Activated CD8-positive, alpha-beta T cell treated with anti-CD3 and anti-CD28 coated beads, Interleukin-2, amount 10 ng/mL, durations not matched to agents 7 days and 5 days (primary cell): Measurements from ENCODE around the gene PRRC2A. TPM values are rescaled to one million over a fixed set of nuclear protein-coding genes. Genes with fewer than 3 reads are reported as not detected.
A peak's percentile ranks its signal among the peaks of the same experiment; 100 is the strongest.

ENCODE experiments used
- ATAC-seq: fragments of 150-1000 bp; cut with Tn5 transposase; one replicate; pipeline ENCODE4 v1.10.0; 2021; ENCODE audit warnings: moderate library complexity
- CTCF ChIA-PET: fragments of 350-600 bp; sonication (Branson Sonifier 250); formaldehyde crosslinking; loops from one replicate; lab custom pipeline; 2021; ENCODE audit warnings: antibody characterized with exemption; lab: Charles Lee
- POLR2A ChIA-PET: fragments of 350-600 bp; sonication (Branson Sonifier 250); formaldehyde crosslinking; loops from one replicate; lab custom pipeline; 2021; ENCODE audit warnings: antibody characterized with exemption; lab: Charles Lee
- DNase-seq: peaks from one replicate; pipeline ENCODE4 v3.0.0-alpha.2; 2020
- H3K27ac Mint-ChIP-seq: one replicate; pipeline ENCODE4 v1.8.0; 2021; ENCODE audit warnings: mild to moderate bottlenecking, mixed read lengths
- H3K27me3 Mint-ChIP-seq: one replicate; pipeline ENCODE4 v1.8.0; 2021; ENCODE audit warnings: low read depth, mixed read lengths
- H3K36me3 Mint-ChIP-seq: one replicate; pipeline ENCODE4 v1.8.0; 2021; ENCODE audit warnings: low read depth, mixed read lengths
- H3K4me1 Mint-ChIP-seq: one replicate; pipeline ENCODE4 v1.8.0; 2021; ENCODE audit warnings: low read depth, mixed read lengths
- H3K4me3 Mint-ChIP-seq: one replicate; pipeline ENCODE4 v1.8.0; 2021; ENCODE audit warnings: mild to moderate bottlenecking, mixed read lengths
- H3K9me3 Mint-ChIP-seq: one replicate; pipeline ENCODE4 v1.8.0; 2022; ENCODE audit warnings: mixed read lengths; ENCODE audit not compliant: insufficient read depth
- total RNA-seq, 2 experiments: library from RNA; stranded (reverse); gene quantifications; one replicate each; pipeline ENCODE4 v1.2.3, GENCODE V29; 2021

PRRC2A gene
- 100 to 1,000 TPM; 260 to 279 TPM for total RNA-seq

DNA sequence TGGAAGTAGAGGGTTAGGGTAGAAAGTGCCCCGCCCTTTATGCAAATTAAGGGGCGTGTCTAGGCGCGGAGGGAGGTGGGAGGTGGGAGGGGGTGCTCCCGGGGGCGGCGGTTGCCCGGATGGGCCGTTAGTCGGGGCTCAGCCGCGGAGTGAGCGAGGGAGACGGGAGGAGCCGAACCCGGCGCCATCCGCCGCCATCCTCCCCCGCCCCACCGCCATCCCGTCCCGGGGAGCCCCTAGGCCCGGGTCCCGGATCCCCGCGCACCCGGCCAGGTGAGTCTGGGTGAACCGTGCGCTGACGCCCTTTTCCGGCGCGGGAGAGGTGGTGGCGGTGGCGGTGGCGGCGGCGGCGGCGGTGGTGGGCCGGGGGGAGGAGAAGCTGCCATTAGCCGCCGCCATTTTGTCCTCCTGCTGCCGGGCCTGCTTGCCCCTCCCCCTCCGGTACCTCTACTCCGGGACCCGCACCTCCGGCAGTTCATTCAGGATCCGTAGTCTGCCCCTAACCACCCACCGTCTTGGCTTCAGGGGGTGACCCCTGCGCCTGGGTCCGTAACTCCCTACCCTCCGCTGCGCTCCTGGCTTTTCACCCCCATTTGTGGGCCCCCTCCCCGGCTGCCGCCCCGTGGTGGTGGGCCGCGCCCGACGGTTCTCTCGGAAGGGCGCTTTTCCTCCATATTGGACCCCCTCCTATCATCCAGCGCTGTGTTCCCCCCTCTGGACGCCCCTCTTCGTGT is at the start of gene PRRC2A:
Gene PRRC2A (plus strand): TSS at position 130 of the 734 bp plus-strand sequence. CDS start 2,075 bp downstream, outside the sequence.
- no peak for ATAC-seq
- peaks cover 45% of the 10 kb centered on the region for H3K4me1 Mint-ChIP-seq
- H3K36me3 Mint-ChIP-seq: peaks cover 67% of the 10 kb centered on the region

GRCh38 chr6:31572041-31572911 is 48.2 kb upstream of the PRRC2A start, which contains the start of gene LTA:
Gene LTA, plus strand, starts transcription at chr6:31572289. Its CDS starts 454 bp downstream, at chr6:31572743.
- peaks cover 23% of the 10 kb centered on the region for H3K36me3 Mint-ChIP-seq
- CTCF ChIA-PET: interaction anchor here (1.6 to 24.1 kb wide), 7 partner anchors 6 to 26 kb away, joined by 6 to 928 read pairs (median 73); partner anchors contain the start of genes ATP6V1G2, DDX39B, LST1 and LTB

More for the DNA sequence above, at the start of gene PRRC2A:
- H3K9me3 Mint-ChIP-seq: no peaks in the 10 kb centered on the region
- ChIA-PET POLR2A (interaction anchor here (0.6 to 3.6 kb wide), 10 partner anchors 31 to 212 kb away, joined by 3 to 29 read pairs (median 4); partner anchors contain the start of genes BAG6, CSNK2B, GPANK1 and LTB), CTCF (interaction anchor here (0.6 to 12.5 kb wide), 7 partner anchors 13 to 118 kb away, joined by 3 to 130 read pairs (median 3); partner anchors contain the start of genes ATP6V1G2, NCR3 and NFKBIL1)
- peak; percentile 83 for DNase-seq
- no peaks in the 10 kb centered on the region for H3K27me3 Mint-ChIP-seq
- peak within 1 kb of the TSS; percentile 95 for H3K27ac Mint-ChIP-seq
- H3K4me3 Mint-ChIP-seq: peak within 1 kb of the TSS; percentile 93

GRCh38 chr6:31573239-31574105 is 47.0 kb upstream of the PRRC2A start:
- H3K9me3 Mint-ChIP-seq: no peaks in the 10 kb centered on the region
- peaks cover 2% of the 10 kb centered on the region for H3K27me3 Mint-ChIP-seq

More at GRCh38 chr6:31572041-31572911, 48.2 kb upstream of the PRRC2A start, which contains the start of gene LTA:
- no peaks in the 10 kb centered on the region for H3K9me3 Mint-ChIP-seq
- peak within 1 kb of the TSS; percentile 96 for H3K27ac Mint-ChIP-seq
- H3K4me1 Mint-ChIP-seq: peaks cover 95% of the 10 kb centered on the region
- DNase-seq (peak; percentile 82), ATAC-seq (peak; percentile 43)
- H3K4me3 Mint-ChIP-seq: peak within 1 kb of the TSS; percentile 93
- POLR2A ChIA-PET: interaction anchor here (1.4 to 14.3 kb wide), 6 partner anchors 9 to 23 kb away, joined by 5 to 388 read pairs (median 34); partner anchors contain the start of genes LTB and NCR3
- peaks cover 5% of the 10 kb centered on the region for H3K27me3 Mint-ChIP-seq

GRCh38 chr6:31574106-31575061 is 46.1 kb upstream of the PRRC2A start:
- H3K27ac Mint-ChIP-seq: peak overlapping the region; percentile 96
- no peak for ATAC-seq

More at GRCh38 chr6:31573239-31574105, 47.0 kb upstream of the PRRC2A start:
- Mint-ChIP-seq H3K27ac (peak overlapping the region; percentile 96), H3K36me3 (peaks cover 31% of the 10 kb centered on the region), H3K4me3 (peak overlapping the region; percentile 93), H3K4me1 (peaks cover 92% of the 10 kb centered on the region)
- ATAC-seq: no peak
- DNase-seq: no peak
- POLR2A ChIA-PET: interaction anchor here (0.8 to 14.3 kb wide), 10 partner anchors 9 to 174 kb away, joined by 3 to 388 read pairs (median 8); partner anchors contain the start of genes C6orf47, DDX39B, LTB and NCR3
- CTCF ChIA-PET: interaction anchor here (1.1 to 24.1 kb wide), 5 partner anchors 10 to 258 kb away, joined by 3 to 928 read pairs (median 189); partner anchors contain the start of genes ATP6V1G2, BAG6, DDX39B and LST1

GRCh38 chr6:31575335-31575901 is 45.1 kb upstream of the PRRC2A start, which contains the start of gene TNF:
Gene TNF, plus strand, starts transcription at chr6:31575565. Its CDS starts 177 bp downstream, at chr6:31575742.
- H3K27ac Mint-ChIP-seq: peak within 1 kb of the TSS; percentile 96
- H3K4me1 Mint-ChIP-seq: peaks cover 89% of the 10 kb centered on the region
- peak; percentile 38 for ATAC-seq
- ChIA-PET POLR2A (interaction anchor here (0.9 to 14.3 kb wide), 9 partner anchors 9 to 163 kb away, joined by 3 to 388 read pairs (median 22); partner anchors contain the start of genes ATP6V1G2, DDX39B, LST1 and NCR3), CTCF (interaction anchor here (0.6 to 24.1 kb wide), 4 partner anchors 12 to 77 kb away, joined by 3 to 928 read pairs (median 346); partner anchors contain the start of genes ATP6V1G2, BAG6, DDX39B and LST1)
- H3K36me3 Mint-ChIP-seq: peaks cover 47% of the 10 kb centered on the region
- H3K9me3 Mint-ChIP-seq: no peaks in the 10 kb centered on the region
- no peaks in the 10 kb centered on the region for H3K27me3 Mint-ChIP-seq
- peak within 1 kb of the TSS; percentile 93 for H3K4me3 Mint-ChIP-seq
- peak; percentile 86 for DNase-seq

More at GRCh38 chr6:31574106-31575061, 46.1 kb upstream of the PRRC2A start:
- ChIA-PET POLR2A (interaction anchor here (0.5 to 14.3 kb wide), 12 partner anchors 8 to 173 kb away, joined by 3 to 388 read pairs (median 4); partner anchors contain the start of genes C6orf47, DDX39B, LST1 and LTB), CTCF (interaction anchor here (0.8 to 24.1 kb wide), 8 partner anchors 11 to 257 kb away, joined by 3 to 928 read pairs (median 4); partner anchors contain the start of genes ATP6V1G2, BAG6, DDX39B and LST1)
- H3K4me1 Mint-ChIP-seq: peaks cover 92% of the 10 kb centered on the region
- DNase-seq: no peak
- no peaks in the 10 kb centered on the region for H3K27me3 Mint-ChIP-seq
- H3K4me3 Mint-ChIP-seq: peak overlapping the region; percentile 93
- peaks cover 40% of the 10 kb centered on the region for H3K36me3 Mint-ChIP-seq
- H3K9me3 Mint-ChIP-seq: no peaks in the 10 kb centered on the region

DNA sequence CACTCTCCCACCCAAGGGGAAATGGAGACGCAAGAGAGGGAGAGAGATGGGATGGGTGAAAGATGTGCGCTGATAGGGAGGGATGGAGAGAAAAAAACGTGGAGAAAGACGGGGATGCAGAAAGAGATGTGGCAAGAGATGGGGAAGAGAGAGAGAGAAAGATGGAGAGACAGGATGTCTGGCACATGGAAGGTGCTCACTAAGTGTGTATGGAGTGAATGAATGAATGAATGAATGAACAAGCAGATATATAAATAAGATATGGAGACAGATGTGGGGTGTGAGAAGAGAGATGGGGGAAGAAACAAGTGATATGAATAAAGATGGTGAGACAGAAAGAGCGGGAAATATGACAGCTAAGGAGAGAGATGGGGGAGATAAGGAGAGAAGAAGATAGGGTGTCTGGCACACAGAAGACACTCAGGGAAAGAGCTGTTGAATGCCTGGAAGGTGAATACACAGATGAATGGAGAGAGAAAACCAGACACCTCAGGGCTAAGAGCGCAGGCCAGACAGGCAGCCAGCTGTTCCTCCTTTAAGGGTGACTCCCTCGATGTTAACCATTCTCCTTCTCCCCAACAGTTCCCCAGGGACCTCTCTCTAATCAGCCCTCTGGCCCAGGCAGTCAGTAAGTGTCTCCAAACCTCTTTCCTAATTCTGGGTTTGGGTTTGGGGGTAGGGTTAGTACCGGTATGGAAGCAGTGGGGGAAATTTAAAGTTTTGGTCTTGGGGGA is 44.4 kb upstream of the PRRC2A start:
- H3K4me3 Mint-ChIP-seq: peak overlapping the region; percentile 93
- H3K4me1 Mint-ChIP-seq: peaks cover 83% of the 10 kb centered on the region
- H3K36me3 Mint-ChIP-seq: peaks cover 53% of the 10 kb centered on the region
- ATAC-seq (no peak), DNase-seq (no peak)
- H3K27ac Mint-ChIP-seq: peak overlapping the region; percentile 96
- H3K27me3 Mint-ChIP-seq: no peaks in the 10 kb centered on the region
- H3K9me3 Mint-ChIP-seq: no peaks in the 10 kb centered on the region
- ChIA-PET POLR2A (interaction anchor here (1.0 to 14.3 kb wide), 10 partner anchors 8 to 162 kb away, joined by 3 to 388 read pairs (median 19); partner anchors contain the start of genes ATP6V1G2, DDX39B, LST1 and NCR3), CTCF (interaction anchor here (0.6 to 24.1 kb wide), 6 partner anchors 13 to 83 kb away, joined by 3 to 928 read pairs (median 98); partner anchors contain the start of genes ATP6V1G2, BAG6, DDX39B and LST1)

DNA sequence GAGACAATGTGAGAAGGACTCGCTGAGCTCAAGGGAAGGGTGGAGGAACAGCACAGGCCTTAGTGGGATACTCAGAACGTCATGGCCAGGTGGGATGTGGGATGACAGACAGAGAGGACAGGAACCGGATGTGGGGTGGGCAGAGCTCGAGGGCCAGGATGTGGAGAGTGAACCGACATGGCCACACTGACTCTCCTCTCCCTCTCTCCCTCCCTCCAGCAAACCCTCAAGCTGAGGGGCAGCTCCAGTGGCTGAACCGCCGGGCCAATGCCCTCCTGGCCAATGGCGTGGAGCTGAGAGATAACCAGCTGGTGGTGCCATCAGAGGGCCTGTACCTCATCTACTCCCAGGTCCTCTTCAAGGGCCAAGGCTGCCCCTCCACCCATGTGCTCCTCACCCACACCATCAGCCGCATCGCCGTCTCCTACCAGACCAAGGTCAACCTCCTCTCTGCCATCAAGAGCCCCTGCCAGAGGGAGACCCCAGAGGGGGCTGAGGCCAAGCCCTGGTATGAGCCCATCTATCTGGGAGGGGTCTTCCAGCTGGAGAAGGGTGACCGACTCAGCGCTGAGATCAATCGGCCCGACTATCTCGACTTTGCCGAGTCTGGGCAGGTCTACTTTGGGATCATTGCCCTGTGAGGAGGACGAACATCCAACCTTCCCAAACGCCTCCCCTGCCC is 43.5 kb upstream of the PRRC2A start:
- peaks cover 74% of the 10 kb centered on the region for H3K4me1 Mint-ChIP-seq

More for the DNA sequence above, 43.5 kb upstream of the PRRC2A start:
- DNase-seq (peak; percentile 80), ATAC-seq (peak; percentile 3)
- Mint-ChIP-seq H3K4me3 (peak overlapping the region; percentile 93), H3K27ac (peak overlapping the region; percentile 96), H3K27me3 (no peaks in the 10 kb centered on the region), H3K9me3 (no peaks in the 10 kb centered on the region), H3K36me3 (peaks cover 62% of the 10 kb centered on the region)
- POLR2A ChIA-PET: interaction anchor here (0.9 to 14.3 kb wide), 10 partner anchors 9 to 1068 kb away, joined by 3 to 388 read pairs (median 19); partner anchors contain the start of genes DDX39B, LST1 and NCR3
- CTCF ChIA-PET: interaction anchor here (1.1 to 24.1 kb wide), 6 partner anchors 13 to 253 kb away, joined by 3 to 928 read pairs (median 98); partner anchors contain the start of genes ATP6V1G2, DDX39B, LST1 and LTA
